ENCODE data around the gene PIK3C2B. TPM values are rescaled to one million over a fixed set of nuclear protein-coding genes. Genes with fewer than 3 reads are reported as not detected.
A peak's percentile ranks its signal among the peaks of the same experiment; 100 is the strongest.

The PIK3C2B gene
- total RNA-seq, 1 donor = 7.3 TPM

- no peak for DNase-seq (ENCODE audit: low read depth)
Measured at GRCh38 chr1:204478172-204478899, 16.3 kb downstream of the PIK3C2B start.

DNA sequence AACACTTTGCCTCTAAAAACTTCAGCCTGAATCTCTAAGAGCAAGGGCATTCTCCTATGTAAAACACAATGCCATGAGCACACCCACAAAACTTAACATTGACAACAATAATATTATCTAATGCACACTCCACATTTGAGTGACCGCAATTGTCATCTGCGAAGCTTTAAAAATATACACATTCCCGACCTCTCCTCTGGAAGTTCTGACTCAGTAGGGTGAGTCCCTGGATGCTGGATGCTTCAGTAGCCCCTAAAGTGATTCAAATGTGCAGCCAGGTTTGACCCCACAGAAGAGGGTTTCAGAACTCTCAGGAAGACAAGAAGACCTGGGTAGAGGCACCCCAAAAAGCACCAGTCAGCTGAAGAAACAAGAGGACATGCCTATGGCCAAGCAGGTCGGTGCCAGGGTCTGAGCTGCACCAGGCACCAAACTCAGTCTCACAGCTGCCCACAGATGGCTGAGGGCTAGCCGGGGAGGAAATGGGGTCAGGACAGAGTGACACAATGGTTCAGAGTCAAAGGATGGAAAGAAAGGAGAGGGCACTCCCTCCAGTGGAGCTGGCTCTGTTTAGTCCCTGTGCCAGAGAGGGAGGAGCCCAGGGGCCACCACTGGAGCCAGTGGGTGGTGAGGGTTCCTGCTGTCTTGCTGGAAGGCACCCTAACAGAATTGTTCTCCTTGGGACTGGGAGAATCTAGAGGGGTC, 17.4 kb downstream of the PIK3C2B start:
- no peak for DNase-seq (ENCODE audit: low read depth)
- H3K4me3 ChIP-seq (ENCODE audit: low read depth, low read length) = no peak overlapping the region
- TF ChIP-seq, protein P1, sequence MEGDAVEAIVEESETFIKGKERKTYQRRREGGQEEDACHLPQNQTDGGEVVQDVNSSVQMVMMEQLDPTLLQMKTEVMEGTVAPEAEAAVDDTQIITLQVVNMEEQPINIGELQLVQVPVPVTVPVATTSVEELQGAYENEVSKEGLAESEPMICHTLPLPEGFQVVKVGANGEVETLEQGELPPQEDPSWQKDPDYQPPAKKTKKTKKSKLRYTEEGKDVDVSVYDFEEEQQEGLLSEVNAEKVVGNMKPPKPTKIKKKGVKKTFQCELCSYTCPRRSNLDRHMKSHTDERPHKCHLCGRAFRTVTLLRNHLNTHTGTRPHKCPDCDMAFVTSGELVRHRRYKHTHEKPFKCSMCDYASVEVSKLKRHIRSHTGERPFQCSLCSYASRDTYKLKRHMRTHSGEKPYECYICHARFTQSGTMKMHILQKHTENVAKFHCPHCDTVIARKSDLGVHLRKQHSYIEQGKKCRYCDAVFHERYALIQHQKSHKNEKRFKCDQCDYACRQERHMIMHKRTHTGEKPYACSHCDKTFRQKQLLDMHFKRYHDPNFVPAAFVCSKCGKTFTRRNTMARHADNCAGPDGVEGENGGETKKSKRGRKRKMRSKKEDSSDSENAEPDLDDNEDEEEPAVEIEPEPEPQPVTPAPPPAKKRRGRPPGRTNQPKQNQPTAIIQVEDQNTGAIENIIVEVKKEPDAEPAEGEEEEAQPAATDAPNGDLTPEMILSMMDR (IDR thresholded peaks at IDR 0.05; ENCODE audit: insufficient read depth, low read depth, low read length) = no peak

More at GRCh38 chr1:204478172-204478899, 16.3 kb downstream of the PIK3C2B start:
- TF ChIP-seq, protein P1 (IDR thresholded peaks at IDR 0.05; ENCODE audit: insufficient read depth, low read depth, low read length) = peak; percentile 4
- H3K4me3 ChIP-seq (ENCODE audit: low read depth, low read length) = no peak overlapping the region

GRCh38 chr1:204476563-204476962, 18.0 kb downstream of the PIK3C2B start:
- no peak for DNase-seq (ENCODE audit: low read depth)
- TF ChIP-seq, protein P1 (IDR thresholded peaks at IDR 0.05; ENCODE audit: insufficient read depth, low read depth, low read length) = no peak
- no peak overlapping the region for H3K4me3 ChIP-seq (ENCODE audit: low read depth, low read length)

GRCh38 chr1:204475656-204476432, 18.8 kb downstream of the PIK3C2B start:
- no peak for DNase-seq (ENCODE audit: low read depth)
- H3K4me3 ChIP-seq (ENCODE audit: low read depth, low read length) = no peak overlapping the region
- TF ChIP-seq, protein P1 (IDR thresholded peaks at IDR 0.05; ENCODE audit: insufficient read depth, low read depth, low read length) = no peak

- no peak overlapping the region for H3K4me3 ChIP-seq (ENCODE audit: low read depth, low read length)
Measured at GRCh38 chr1:204473400-204473965, 21.1 kb downstream of the PIK3C2B start.

DNA sequence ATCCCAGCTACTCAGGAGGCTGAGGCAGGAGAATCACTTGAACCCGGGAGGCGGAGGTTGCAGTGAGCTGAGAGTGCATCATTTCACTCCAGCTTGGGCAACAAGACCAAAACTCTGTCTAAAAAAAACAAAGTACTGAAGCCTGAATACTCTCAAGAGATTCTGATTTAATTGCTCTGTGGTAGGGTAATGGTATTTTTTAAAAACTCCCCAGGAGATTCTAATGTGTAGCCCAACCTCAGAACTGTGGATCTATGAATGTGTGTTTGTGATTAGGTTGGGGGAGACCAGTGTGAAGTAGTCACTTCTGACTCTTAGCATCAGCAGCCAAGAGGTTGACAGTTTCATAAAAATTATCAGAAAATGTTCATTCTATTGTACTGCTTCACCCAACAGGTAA, 21.9 kb downstream of the PIK3C2B start:
- DNase-seq (ENCODE audit: low read depth) = no peak
- TF ChIP-seq, protein P1 (IDR thresholded peaks at IDR 0.05; ENCODE audit: insufficient read depth, low read depth, low read length) = no peak
- no peak overlapping the region for H3K4me3 ChIP-seq (ENCODE audit: low read depth, low read length)

More at GRCh38 chr1:204473400-204473965, 21.1 kb downstream of the PIK3C2B start:
- DNase-seq (ENCODE audit: low read depth) = no peak
- TF ChIP-seq, protein P1 (IDR thresholded peaks at IDR 0.05; ENCODE audit: insufficient read depth, low read depth, low read length) = no peak
